Measurements from ENCODE around the gene DMRTC2. TPM values are rescaled to one million over a fixed set of nuclear protein-coding genes. Genes with fewer than 3 reads are reported as not detected.
A peak's percentile ranks its signal among the peaks of the same experiment; 100 is the strongest.

Gene DMRTC2
- total and polyA plus RNA-seq, 2 of the 13 experiments (the other 11 are each of a cell fraction or from before 2014, with no cell fraction given): not detected

DNA sequence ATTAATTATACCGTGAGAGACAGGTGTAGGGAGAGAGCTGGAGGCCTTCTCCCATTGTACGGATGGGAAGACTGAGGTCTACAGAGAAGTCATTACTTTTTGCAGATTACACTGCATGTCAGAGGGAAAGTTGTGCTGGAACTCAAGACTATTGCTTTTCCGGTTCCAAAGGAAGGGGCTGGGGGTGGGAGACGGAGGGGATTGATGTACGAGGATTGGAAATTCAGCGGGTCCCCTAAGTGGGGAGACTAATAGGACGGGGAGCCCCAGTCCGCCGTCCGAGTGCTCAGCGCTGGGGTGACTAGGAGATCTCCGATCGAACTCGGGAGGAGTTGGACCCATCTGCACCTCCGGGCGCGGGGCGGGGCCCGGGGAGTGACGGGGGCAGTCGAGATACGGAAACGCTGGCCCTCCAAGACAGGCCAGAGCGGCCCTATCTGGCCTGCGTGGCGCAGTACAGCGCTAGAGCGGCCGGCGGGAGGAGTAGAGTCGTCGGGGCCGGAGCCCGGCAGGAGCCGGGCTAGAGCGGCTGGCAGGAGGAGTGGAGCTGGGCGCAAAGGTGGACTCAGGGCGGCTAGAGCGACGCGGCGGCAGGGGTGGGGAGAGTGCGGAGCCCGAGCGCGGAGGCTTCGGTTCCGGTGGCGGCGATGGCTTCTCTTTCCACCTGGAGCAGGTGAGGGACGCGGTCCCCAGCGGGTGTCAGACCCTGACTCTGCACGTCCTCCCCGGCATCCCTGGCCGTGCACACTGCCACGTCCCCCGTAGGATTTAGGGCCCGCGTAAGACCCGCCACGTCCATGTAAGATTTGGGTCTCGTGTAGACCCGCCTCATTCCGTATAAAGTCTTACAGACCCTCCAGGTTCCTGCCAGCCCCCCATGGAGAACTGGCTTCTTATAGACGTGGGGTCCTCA lies 39.2 kb downstream of the DMRTC2 start (continued):
- TF ChIP-seq ARHGAP35 (CRISPR knock-in tag; IDR thresholded peaks at IDR 0.05; ENCODE audit: borderline replicate concordance) (peak; percentile 36; the same call in 1 of the 2 replicates), ZNF367 (CRISPR knock-in tag; IDR thresholded peaks at IDR 0.05; ENCODE audit: borderline replicate concordance) (no peak), RXRB (CRISPR knock-in tag; IDR thresholded peaks at IDR 0.05; ENCODE audit: borderline replicate concordance) (peak; percentile 84), NR2C2 (CRISPR knock-in tag; IDR thresholded peaks at IDR 0.05; ENCODE audit: borderline replicate concordance) (peak; percentile 55), KAT7 (CRISPR knock-in tag; IDR thresholded peaks at IDR 0.05; ENCODE audit: borderline replicate concordance) (peak; percentile 95; the same call in 1 of the 2 replicates), ATRX (CRISPR knock-in tag; IDR thresholded peaks at IDR 0.05; ENCODE audit: borderline replicate concordance) (no peak), ZKSCAN1 (IDR thresholded peaks at IDR 0.05; ENCODE audit: low read length) (peak; percentile 11; the same call in 1 of the 2 replicates), PBX2 (CRISPR knock-in tag; IDR thresholded peaks at IDR 0.05) (peak; percentile 52; the same call in 1 of the 2 replicates), POLR2G (IDR thresholded peaks at IDR 0.05; ENCODE audit: low read depth, low read length) (peak; percentile 84), YY1 (IDR thresholded peaks at IDR 0.05; ENCODE audit: insufficient read depth, insufficient replicate concordance, low read depth, low read length) (peak; percentile 87), FOSL1 (CRISPR knock-in tag; IDR thresholded peaks at IDR 0.05; ENCODE audit: borderline replicate concordance) (peak; percentile 26; the same call in 1 of the 2 replicates), ZNF788 (CRISPR knock-in tag; IDR thresholded peaks at IDR 0.05; ENCODE audit: borderline replicate concordance) (peak; percentile 88), SMARCC2 (IDR thresholded peaks at IDR 0.05) (no peak), CREB1 (IDR thresholded peaks at IDR 0.05) (peak; percentile 60), CREB1 (CRISPR knock-in tag; IDR thresholded peaks at IDR 0.05) (peak; percentile 83), SNAPC2 (CRISPR knock-in tag; IDR thresholded peaks at IDR 0.05) (no peak), ZMAT3 (CRISPR knock-in tag; conservative IDR thresholded peaks at IDR 0.05) (no peak; the same call in 1 of the 2 replicates), THRA (CRISPR knock-in tag; IDR thresholded peaks at IDR 0.05; ENCODE audit: borderline replicate concordance) (peak; percentile 57; the same call in 1 of the 2 replicates), GATAD1 (CRISPR knock-in tag; IDR thresholded peaks at IDR 0.05) (peak; percentile 92), KAT8 (CRISPR knock-in tag; IDR thresholded peaks at IDR 0.05) (peak; percentile 98)
- TF ChIP-seq, protein P1, sequence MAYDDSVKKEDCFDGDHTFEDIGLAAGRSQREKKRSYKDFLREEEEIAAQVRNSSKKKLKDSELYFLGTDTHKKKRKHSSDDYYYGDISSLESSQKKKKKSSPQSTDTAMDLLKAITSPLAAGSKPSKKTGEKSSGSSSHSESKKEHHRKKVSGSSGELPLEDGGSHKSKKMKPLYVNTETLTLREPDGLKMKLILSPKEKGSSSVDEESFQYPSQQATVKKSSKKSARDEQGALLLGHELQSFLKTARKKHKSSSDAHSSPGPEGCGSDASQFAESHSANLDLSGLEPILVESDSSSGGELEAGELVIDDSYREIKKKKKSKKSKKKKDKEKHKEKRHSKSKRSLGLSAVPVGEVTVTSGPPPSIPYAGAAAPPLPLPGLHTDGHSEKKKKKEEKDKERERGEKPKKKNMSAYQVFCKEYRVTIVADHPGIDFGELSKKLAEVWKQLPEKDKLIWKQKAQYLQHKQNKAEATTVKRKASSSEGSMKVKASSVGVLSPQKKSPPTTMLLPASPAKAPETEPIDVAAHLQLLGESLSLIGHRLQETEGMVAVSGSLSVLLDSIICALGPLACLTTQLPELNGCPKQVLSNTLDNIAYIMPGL (CRISPR knock-in tag; IDR thresholded peaks at IDR 0.05; ENCODE audit: borderline replicate concordance in 1 of 2, low read depth in 1 of 2): peak in 1 of 2 experiments; percentile 71; a peak in 1 of 4 replicates
- TF ChIP-seq, protein P2, sequence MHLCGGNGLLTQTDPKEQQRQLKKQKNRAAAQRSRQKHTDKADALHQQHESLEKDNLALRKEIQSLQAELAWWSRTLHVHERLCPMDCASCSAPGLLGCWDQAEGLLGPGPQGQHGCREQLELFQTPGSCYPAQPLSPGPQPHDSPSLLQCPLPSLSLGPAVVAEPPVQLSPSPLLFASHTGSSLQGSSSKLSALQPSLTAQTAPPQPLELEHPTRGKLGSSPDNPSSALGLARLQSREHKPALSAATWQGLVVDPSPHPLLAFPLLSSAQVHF (CRISPR knock-in tag; IDR thresholded peaks at IDR 0.05): 0 out of 2 replicates have a peak, but pooled peaks have one; percentile 32
